Esophagus squamous epithelium (tissue), 5 donors: ENCODE measurements around the gene ALX4. TPM values are rescaled to one million over a fixed set of nuclear protein-coding genes. Genes with fewer than 3 reads are reported as not detected.

Experiments used
- DNase-seq: peaks from one replicate; lab custom pipeline; 2025; lab: John Stamatoyannopoulos, UW
- H3K27ac ChIP-seq, 4 donors: fragments of 200-600 bp; sonication (generic); one replicate each; pipeline ENCODE4 v1.5.1; 2016 to 2019; ENCODE audit warnings: mild to moderate bottlenecking in 1 of 4
- H3K27me3 ChIP-seq, 4 donors: fragments of 200-600 bp; sonication (generic); 1 replicate in 3 of 4; 2 replicates in 1 of 4; pipeline versions ENCODE4 v1.5.1 to v1.6.0; 2017 to 2021; ENCODE audit warnings: antibody characterized with exemption in 1 of 4
- H3K36me3 ChIP-seq, 3 donors: fragments of 200-600 bp; sonication (generic); one replicate each; pipeline ENCODE4 v1.5.1; 2016 to 2019
- H3K4me1 ChIP-seq, 3 donors: fragments of 200-600 bp; sonication (generic); one replicate each; pipeline ENCODE4 v1.5.1; 2017 to 2019
- H3K4me3 ChIP-seq, 4 donors: fragments of 200-600 bp; sonication (generic); 1 replicate in 3 of 4; 2 replicates in 1 of 4; pipeline ENCODE4 v1.5.1; 2016 to 2019; ENCODE audit warnings: mild to moderate bottlenecking in 2 of 4, moderate library complexity in 1 of 4
- H3K9me3 ChIP-seq, 3 donors: fragments of 200-600 bp; sonication (generic); one replicate each; pipeline ENCODE4 v1.5.1; 2016 to 2019
- POLR2A ChIP-seq, 4 donors: fragments of 450-650 bp; IDR thresholded peaks; one replicate each; pipeline ENCODE4 v1.6.1; 2017; ENCODE audit warnings: antibody characterized with exemption in 4 of 4, mild to moderate bottlenecking in 4 of 4, moderate library complexity in 3 of 4
- WGBS, 2 donors: methylation state at CpG; one replicate each; pipeline ENCODE4 v1.1.5; 2018; 5-methylcytosine and 5-hydroxymethylcytosine counted together
- intact Hi-C: fragments of 100-400 bp; cut with DNase I; formaldehyde crosslinking; loops from one replicate; pipeline ENCODE4 v1.15.0; 2022
- total RNA-seq, 4 donors: library from RNA; depleted of rRNA; stranded (reverse); fragments of >200 nt; gene quantifications; one replicate each; pipeline ENCODE4 v1.1.0, GENCODE V29; 2016
- TF ChIP-seq, protein P1 (sequence below), 6 experiments: fragments of 450-650 bp in 4 of 6; fragments of 200-600 bp in 2 of 6; sonication (generic) in 2 of 6; IDR thresholded peaks; one replicate each; pipeline ENCODE4 v1.5.1; 2016 to 2019; ENCODE audit warnings: antibody characterized with exemption in 6 of 6, mild to moderate bottlenecking in 4 of 6, moderate library complexity in 4 of 6
- donor health status: DM: yes; HTN: yes; CAD: no.

The ALX4 gene
- total RNA-seq, 4 donors from 2014 or later: not detected

DNA sequence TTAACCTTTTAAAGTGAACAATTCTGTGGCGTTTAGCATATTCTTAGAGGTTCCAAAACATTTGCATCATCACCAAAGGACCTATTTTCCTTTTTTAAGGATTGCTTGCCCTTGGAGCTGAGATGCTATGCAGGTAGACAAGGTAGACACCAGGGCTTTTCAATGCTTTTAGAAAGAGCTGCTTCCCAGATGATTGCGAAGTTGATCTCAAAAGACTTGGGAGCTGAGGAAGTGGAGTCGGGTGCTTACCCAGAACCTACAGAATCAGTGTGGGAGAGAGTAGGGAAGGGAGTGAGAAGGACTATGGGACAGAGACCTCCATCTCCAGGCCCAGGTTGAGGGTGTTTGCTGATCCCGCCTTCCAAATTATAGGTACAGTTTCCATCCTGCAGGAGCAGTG is 11.1 kb upstream of the ALX4 start:
- WGBS, 2 donors: 15 to 19% methylated on average over 4 of the region's 4 CpGs

DNA sequence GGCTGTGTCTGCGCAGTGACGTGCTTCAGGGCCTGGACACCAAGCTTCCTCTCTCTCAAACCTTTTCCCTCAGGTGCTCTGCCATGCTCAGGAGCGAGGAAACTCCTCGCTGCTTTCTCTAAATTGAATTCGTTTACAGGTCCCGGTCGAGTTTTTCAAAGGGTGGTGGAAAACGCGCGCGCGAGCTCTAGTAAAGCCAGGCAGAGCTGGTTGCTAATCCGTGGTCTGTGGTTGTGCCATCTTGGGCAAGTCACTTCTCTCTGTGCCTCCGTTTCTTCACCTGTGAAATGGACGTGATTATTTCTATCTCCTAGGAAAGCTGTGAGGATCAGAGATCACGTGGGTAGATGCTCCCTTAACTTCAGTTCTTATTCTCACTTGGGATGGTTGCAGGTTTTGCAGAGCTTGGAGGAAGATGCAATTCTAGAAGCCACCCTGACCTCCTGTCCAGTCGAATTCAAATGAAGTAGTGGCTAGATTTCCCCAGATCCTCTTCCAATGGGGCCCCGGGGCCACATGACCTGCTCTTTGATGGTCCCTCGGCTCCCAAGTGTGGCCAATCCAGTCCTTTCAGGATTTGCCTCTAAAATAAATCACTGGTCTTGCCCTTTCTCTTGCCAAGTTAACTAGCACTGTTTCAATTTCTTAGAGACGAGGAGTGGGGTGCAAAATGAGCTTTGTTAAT is 10.5 kb upstream of the ALX4 start:
- TF ChIP-seq, protein P1, sequence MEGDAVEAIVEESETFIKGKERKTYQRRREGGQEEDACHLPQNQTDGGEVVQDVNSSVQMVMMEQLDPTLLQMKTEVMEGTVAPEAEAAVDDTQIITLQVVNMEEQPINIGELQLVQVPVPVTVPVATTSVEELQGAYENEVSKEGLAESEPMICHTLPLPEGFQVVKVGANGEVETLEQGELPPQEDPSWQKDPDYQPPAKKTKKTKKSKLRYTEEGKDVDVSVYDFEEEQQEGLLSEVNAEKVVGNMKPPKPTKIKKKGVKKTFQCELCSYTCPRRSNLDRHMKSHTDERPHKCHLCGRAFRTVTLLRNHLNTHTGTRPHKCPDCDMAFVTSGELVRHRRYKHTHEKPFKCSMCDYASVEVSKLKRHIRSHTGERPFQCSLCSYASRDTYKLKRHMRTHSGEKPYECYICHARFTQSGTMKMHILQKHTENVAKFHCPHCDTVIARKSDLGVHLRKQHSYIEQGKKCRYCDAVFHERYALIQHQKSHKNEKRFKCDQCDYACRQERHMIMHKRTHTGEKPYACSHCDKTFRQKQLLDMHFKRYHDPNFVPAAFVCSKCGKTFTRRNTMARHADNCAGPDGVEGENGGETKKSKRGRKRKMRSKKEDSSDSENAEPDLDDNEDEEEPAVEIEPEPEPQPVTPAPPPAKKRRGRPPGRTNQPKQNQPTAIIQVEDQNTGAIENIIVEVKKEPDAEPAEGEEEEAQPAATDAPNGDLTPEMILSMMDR (IDR thresholded peaks at IDR 0.05): no peak
- TF ChIP-seq POLR2A (IDR thresholded peaks at IDR 0.05): no peak
- Histone ChIP-seq H3K4me3 (no peak overlapping the region), H3K27me3 (peaks cover 17 to 100% (median 49%) of the 10 kb centered on the region in 4 donors), H3K9me3 (no peaks in the 10 kb centered on the region), H3K36me3 (no peaks in the 10 kb centered on the region), H3K4me1 (peaks cover 12 to 29% (median 13%) of the 10 kb centered on the region in 3 donors), H3K27ac (no peak overlapping the region)
- intact Hi-C loops: no loop called here
- WGBS, 2 donors: 10 to 14% methylated on average over 16 to 18 of the region's 20 CpGs
- DNase-seq: no peak

More for the DNA sequence above, 11.1 kb upstream of the ALX4 start:
- TF ChIP-seq POLR2A (IDR thresholded peaks at IDR 0.05): no peak
- TF ChIP-seq, protein P1 (IDR thresholded peaks at IDR 0.05): no peak
- Histone ChIP-seq H3K27ac (no peak overlapping the region), H3K4me3 (no peak overlapping the region), H3K36me3 (no peaks in the 10 kb centered on the region), H3K9me3 (no peaks in the 10 kb centered on the region), H3K4me1 (peaks cover 10 to 23% (median 12%) of the 10 kb centered on the region in 3 donors), H3K27me3 (peaks cover 11 to 100% (median 44%) of the 10 kb centered on the region in 4 donors)
- intact Hi-C loops: no loop called here
- DNase-seq: no peak

DNA sequence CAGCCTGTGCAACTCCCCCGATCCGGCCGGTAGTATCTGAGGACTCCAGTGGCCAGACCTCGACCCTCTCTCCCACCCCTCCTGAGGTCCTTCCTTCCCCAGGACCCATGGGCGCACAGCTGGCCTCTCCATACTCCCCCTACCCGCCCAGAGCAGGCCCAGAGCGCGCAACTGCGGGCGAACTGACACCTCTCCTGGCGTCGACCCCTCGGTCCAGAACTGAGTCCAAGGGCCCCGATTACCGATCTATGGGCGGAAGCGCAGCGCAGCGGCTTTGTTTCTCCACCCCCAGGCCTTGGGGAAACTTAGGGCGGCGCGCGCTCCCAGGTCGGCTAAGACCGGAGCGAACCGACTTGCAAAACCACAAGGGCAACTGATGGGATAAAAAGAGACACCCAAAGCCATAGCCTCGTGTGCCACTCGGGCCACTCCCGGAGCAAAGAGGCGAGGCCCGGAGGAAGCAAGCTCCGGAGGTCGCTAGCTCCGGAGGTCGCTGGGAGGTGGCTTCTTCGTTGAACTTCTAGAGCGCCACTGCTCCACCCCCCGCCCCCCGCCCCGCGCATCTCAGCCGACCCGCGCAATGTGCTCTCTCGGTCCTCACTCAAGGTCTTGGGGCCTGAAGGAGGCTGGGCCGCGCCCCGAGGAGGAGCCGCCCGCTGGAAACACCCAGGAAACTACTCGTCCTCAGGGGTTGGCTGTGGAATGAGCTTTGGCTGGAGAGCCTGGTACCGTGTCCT is 9.8 kb upstream of the ALX4 start:
- Histone ChIP-seq H3K36me3 (no peaks in the 10 kb centered on the region), H3K4me3 (no peak overlapping the region), H3K27me3 (peaks cover 17 to 100% (median 52%) of the 10 kb centered on the region in 4 donors), H3K27ac (no peak overlapping the region), H3K9me3 (no peaks in the 10 kb centered on the region), H3K4me1 (peaks cover 12 to 29% (median 13%) of the 10 kb centered on the region in 3 donors)
- no peak for TF ChIP-seq POLR2A (IDR thresholded peaks at IDR 0.05)
- TF ChIP-seq, protein P1 (IDR thresholded peaks at IDR 0.05): no peak
- WGBS, 2 donors: 0 to 5% methylated on average over 6 to 8 of the region's 53 CpGs
- no peak for DNase-seq
- intact Hi-C loops: no loop called here

DNA sequence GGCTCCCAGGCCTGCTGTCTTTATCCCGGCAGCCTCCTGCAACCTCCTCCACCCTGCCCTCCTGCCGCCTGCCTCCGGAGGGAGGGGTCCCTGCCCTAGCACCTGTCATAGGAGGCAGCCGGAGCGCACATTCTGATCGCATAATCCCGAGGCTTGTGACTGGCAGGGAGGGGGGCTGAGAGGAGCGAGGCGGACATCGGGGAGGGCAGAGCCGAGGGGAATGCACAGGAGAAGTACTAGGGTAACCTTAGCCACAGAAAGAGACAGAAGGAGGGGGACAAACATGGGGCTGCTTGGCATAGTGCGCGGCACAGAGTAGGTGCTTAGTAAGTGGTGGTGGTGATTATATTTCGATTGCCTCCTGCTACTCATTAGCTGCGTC is 9.2 kb upstream of the ALX4 start:
- Histone ChIP-seq H3K27ac (no peak overlapping the region), H3K27me3 (peaks cover 17 to 100% (median 55%) of the 10 kb centered on the region in 4 donors), H3K4me3 (no peak overlapping the region), H3K36me3 (no peaks in the 10 kb centered on the region), H3K4me1 (peaks cover 12 to 29% (median 13%) of the 10 kb centered on the region in 3 donors), H3K9me3 (no peaks in the 10 kb centered on the region)
- intact Hi-C loops: no loop called here
- TF ChIP-seq, protein P1 (IDR thresholded peaks at IDR 0.05): no peak
- TF ChIP-seq POLR2A (IDR thresholded peaks at IDR 0.05): no peak
- no peak for DNase-seq
- WGBS, 2 donors: 0 to 3% methylated on average over 6 to 9 of the region's 15 CpGs

DNA sequence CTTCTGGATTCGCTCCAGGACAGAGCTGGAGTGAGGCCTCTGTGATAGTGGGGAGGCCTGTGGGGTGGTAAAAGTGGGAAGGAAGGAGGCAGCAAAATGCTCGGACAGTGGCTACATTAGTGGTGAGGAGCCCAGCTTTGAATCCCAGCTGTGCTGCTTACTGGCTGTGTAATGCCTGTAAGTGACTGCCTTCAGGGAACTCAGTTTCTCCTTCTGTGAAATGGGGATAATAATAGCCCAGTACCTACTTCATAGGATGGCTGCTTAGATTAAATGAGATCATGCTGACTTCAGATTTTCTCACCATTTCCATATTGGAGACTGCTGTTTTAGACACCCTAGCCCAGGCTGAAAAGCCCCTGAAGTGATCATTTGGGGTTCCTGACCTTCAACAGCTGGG is 8.4 kb upstream of the ALX4 start:
- H3K27me3 ChIP-seq: peaks cover 17 to 100% (median 58%) of the 10 kb centered on the region in 4 donors
- intact Hi-C loops: no loop called here
- no peak overlapping the region for H3K27ac ChIP-seq
- WGBS, 2 donors: 31% methylated on average over 2 of the region's 2 CpGs; no CpG with 5 or more reads in 1 of the 2 donors
- H3K36me3 ChIP-seq: no peaks in the 10 kb centered on the region
- no peaks in the 10 kb centered on the region for H3K9me3 ChIP-seq
- no peak for DNase-seq
- TF ChIP-seq, protein P1 (IDR thresholded peaks at IDR 0.05): no peak
- peaks cover 12 to 29% (median 13%) of the 10 kb centered on the region in 3 donors for H3K4me1 ChIP-seq
- H3K4me3 ChIP-seq: no peak overlapping the region
